Activated CD8-positive, alpha-beta memory T cell treated with anti-CD3 and anti-CD28 coated beads, Interleukin-2, amount 50 U/mL, for 1 hour (primary cell): ENCODE results near the gene COG6.
A peak's percentile ranks its signal among the peaks of the same experiment; 100 is the strongest.

ENCODE experiments used
- DNase-seq: peaks from one replicate; pipeline ENCODE4 v3.0.0-alpha.2; 2020; ENCODE audit errors: extremely low read depth

Gene COG6

DNA sequence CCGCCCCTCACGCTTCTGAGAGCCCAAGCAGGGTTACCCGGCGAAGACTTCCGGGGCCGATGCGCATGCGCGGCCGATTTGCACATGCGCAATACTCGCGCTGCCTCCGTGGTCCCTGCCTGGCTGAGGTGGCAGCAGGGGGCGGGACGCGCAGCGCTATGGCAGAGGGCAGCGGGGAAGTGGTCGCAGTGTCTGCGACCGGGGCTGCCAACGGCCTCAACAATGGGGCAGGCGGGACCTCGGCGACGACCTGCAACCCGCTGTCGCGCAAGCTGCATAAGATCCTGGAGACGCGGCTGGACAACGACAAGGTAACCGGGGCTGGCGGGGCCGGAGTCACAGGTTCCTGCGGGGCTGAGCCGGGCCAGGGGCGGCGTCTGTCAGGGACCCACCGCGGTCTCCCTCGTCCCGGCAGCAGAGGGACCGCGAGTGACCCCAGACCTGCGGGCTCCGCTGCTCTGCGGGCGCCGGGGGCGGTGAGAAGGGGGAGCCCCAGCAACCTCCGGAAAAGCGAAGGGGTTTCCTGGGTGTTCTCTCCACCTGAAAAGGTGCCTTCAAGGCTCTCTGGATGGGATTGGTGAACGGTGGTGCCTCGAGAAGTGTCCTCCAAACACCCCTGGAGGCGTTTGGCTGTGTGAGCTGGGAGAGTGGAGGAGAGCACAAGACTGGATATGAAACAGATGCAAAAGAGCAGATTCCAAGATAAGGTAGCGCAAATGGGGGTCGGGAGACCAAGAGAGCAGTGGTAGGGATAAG, at the start of gene COG6:
TSS of gene COG6 (plus strand) at position 94 of the 756 bp plus-strand sequence. CDS start at position 159, 65 bp downstream.
- DNase-seq: peak; percentile 71

DNA sequence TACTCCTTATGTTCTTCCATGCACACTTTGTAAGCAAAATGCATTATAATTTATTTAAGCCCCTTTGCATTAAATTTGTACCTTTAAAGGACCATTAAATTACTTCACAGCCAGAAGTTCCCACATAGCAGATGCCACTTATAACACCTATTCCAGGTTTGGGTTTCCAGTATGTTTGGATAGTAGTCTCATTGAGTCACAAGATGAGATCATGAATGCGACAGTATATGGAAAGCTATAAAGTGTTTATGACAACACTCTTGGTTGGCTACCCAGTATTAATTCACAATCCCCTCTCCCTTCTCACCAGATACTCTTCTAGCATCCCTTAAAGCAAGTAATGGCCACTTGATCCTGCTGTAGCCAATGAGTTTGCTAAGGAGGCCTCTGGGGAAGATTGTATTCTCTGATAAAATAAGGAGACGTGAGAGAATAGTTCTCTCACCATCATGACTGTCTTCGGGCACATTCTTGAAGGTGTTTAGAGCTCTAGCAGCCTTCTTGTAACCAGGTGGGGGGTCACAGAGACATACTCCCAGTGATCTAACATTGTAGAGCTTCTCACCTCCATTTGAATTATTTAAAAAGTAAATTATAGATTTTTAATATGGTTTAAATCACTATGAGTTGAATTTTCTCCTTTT, 49.7 kb upstream of the COG6 start:
- DNase-seq: no peak

DNA sequence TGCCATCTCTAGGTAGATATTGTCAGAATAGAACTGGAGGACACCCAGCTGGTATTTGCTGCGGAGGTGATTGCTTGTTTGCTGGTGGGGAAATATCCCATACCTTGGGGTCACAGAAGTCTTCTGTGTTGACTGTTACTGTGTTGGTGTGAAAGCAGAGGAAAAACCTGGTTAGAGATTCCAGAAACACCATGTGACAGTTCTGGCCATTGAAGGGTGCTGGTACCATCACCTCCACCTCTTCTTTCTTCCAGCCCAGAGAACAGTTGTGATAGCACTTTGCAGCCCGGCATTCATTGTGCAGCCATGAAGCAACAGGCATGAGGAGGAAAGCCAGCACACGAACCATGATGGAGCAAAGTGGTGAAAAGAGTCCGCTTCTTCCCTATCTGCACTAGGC, 47.6 kb upstream of the COG6 start:
- no peak for DNase-seq

DNA sequence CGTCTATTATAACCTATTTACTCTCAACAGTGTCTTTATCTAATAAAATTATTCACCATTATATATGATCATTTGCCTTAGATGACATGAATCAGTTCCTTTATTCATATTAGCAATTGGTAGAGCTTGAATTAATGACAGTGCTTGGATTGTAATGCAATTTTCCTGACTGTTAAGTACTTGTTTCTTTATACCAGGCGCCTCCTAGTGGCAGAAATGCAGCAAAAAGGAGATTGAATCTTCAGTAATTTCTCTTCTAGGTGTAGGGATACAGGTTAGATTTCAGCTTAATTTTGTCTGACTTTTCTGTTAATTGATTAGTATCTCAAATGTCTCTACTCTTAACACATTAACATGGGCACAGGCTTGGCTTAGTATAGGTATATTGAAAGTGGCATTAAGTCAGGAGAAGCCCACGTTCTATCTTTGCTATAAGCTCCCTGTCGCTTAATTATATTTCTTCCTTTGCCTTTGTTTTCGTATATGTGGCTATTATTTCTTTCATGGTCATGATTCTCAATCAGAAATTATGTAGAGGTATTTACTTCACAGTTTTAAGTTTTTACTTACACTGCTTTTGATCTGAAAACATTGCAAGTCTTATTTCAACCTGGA, 43.3 kb upstream of the COG6 start:
- DNase-seq: no peak

DNA sequence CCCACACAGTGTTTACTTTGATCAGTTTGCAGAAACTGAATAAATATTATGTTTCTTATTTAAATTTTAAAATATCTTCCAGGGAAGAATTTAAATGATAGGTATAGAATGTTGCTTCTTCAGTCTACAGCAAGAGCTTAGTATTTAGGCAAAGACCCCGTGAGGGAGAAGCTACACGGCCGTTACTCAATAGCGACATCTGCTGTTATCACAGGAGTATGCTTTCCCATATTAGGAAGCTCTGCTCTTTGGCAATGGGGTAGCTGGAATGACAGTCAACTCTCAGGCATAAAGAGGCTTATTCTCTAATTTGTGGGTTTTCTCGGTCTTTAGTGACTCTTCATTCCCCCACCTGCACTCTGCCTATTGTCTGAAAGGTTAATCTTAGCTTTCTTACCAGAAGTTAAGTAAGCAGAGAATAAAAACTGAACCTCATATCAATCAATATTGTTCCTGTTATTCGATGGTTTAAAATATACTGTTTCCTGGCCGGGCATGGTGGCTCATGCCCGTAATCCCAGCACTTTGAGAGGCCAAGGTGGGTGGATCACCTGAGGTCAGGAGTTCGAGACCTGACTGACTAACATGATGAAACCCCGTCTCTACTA, 39.3 kb upstream of the COG6 start:
- DNase-seq: peak; percentile 9

DNA sequence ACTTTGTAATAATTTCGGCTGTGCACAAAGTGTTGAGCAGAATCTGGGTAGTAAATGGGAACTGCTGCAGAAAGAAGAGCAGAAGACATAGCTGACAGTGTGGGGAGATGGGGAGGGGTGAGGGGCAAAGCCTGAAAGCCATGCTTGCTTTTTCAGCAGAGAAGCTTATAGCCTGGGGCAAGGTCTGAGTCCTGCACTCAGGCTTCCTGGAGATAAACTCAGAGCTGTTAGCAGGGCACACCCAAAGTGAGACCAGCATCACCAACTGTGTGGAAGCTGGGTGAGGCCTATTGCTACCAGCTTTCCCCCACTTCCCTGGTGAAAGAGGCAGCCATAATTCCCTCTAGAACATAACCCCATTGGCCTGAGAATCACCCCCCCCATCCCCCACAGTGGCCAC, 36.9 kb upstream of the COG6 start:
- DNase-seq: no peak

DNA sequence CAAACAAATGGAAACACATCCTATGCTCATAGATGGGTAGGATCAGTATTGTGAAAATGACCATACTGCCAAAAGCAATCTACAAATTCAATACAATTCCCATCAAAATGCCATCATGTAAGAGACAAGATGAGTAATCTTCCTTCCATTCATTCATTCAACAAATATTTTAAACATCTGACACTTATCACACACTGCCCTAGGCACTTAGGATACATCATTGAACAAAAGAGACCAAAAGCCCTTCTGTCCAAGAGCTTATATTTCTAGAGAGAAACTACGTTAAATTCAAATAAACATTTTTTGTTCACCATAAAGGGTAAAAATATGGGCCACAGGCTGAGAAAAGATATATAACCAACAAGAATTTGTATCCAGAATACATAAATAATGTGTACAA, 32.0 kb upstream of the COG6 start:
- no peak for DNase-seq

DNA sequence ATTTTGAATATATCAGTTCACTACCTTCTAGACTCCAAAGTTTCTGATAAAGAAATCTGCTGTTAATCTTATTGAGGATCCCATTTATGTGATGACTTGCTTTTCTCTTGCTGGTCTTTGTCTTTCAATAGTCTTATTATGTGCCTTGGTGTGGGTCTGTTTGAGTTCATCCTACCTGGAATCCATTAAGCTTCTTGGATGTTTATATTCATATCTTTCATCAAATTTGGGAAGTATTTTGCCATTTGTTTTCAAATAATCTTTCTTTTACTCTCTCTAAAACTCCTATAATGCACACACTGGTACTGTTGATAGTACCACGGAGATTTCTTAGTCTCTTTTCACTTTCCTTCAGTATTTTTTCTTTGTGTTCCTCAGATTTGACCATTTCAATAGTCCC, 24.2 kb upstream of the COG6 start:
- DNase-seq: no peak

DNA sequence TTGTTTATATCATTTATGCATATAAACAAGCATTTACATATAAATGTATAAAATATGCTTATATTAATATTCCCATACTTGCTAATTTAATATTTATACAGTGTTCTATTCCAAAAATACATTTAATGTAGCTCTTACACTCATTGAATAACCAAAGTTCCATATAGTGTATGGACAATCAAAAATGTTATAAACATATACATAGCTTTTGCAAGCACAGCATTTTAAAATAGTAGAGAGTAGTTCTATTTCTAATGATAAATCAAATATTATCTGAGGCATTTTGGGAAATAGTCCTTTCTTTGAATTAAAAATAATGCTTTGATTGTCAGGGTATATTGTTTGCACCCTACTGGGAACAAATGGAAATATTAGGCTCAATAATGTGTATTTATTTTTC, 22.5 kb upstream of the COG6 start:
- DNase-seq: no peak

DNA sequence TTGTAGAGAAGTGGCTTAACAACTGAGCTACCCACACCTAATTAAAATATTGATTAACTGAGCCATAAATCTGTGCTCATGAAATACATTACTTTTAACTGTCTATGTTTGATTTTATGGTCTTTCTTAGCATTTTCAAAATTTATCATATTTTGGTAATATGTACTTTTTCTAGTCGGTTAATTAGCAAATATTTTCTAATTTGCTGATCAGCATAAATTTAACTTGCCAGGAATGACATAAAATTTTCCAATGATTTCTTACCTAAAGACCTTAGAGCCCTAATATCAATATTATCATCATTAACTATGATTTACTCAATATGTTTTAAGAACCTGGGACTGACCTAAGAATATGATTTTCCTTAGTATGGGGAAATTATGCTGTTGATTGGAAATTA, 19.9 kb upstream of the COG6 start:
- DNase-seq: no peak

DNA sequence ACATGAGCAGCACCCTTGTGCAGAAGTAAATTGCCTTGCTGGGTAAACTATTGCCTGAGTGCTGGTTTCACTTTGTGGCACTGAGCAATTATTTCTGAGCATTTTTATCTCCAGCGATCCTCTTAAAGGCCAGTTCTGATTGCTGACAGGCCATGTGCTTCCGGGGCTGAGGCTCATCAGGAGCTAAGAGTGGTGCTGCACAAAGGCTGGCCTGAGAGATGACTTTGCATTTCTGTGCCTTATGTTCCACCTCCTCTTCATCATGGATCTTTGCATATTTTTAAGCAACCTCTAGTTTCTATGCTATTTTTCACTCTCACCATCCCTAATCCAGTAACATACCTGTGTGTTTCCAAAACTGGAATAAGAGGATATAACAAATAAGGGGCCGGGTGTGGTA, 17.6 kb upstream of the COG6 start:
- DNase-seq: no peak

DNA sequence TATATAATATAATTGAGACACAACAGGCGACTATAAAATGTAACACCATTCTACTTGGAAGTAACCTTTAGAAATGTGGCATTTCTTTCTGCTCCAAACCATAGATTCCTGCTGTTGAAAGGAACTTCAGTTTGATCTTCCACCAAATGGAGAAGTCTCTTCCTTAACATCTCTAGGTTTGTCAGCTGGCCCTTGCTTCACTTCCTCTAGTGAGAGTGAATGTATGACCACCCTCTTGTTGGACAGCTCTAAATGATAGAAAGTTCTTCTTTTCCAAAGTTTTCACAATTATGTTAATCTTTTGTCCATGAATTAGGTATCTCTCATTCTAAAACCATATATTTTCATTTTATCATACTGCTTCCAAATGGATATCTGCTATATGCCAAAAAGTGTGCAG, 13.8 kb upstream of the COG6 start:
- no peak for DNase-seq

DNA sequence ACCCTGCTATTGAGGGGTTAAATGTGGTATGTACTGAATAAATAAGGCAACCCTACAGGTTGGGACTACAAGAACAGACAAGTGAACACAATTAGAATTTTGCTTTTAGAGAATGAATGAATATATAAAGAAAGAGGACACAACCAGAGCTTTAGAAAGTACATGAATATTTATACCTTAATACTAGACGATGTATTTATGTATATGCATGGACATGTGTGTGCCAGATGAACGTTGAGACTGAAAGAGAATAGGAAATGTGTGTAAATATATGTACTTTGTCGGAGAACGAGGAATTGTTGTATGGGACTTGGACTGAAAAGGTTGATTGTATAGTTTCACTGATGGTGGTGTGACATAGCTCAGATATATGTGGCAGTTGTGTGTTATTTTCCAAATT, 9.3 kb upstream of the COG6 start:
- no peak for DNase-seq

DNA sequence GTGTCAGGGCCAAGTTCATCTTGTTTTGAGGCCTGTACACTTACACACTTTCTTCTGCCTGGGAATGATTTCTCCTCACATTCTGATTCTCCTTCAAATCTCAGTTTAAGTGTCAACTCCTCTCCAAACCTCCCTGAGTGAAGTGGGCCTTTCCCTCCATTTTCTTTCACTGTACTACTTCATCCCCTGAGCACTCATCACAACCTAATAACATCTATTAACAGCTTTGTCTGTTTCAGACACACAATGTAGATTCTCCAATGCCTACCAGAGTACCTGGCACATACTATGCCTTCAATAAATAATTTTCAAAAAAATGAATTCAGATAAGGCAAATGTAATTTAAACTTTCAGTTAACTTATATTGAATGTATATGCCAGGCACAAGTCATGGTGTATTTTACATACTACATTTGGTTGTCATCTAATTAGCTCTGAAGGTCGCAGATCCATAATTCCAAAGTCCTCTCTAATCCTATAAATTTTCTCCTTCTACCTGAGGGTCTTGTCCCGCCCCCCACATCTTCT, 357 bp upstream of the COG6 start:
- DNase-seq: no peak

DNA sequence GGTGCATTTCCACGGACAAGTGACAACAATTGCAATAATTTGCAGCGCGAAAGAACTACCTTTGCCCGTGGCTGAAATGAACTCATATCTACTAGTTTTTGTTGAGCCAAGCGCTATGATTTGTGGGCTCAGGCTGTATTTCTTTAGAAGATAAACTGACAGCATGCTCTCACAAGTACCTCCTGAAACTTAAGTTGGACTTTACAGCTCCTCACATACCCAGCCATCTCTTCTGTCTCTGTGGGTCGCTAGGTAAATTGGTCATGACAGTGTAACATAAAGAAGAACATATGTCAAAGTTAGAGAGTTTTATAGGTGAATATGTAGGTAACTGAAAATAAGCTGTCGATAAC, 839 bp downstream of the COG6 start:
- no peak for DNase-seq

DNA sequence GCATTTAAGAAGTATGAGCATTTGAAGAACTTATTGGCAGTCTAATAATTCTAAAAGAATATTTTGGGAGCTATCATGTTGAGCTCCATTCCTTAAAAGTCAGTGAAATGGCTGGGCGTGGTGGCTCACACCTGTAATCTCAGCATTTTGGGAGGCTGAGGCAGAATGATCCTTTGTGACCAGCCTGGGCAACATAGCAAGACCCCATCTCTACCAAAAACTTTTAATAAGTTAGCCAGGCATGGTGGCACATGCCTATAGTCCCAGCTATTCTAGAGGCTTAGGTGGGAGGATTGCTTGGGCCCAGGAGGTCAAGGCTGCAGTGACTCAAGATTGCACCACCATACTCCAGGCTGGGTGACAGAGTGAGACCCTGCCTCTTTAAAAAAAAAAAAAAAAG, 8.0 kb downstream of the COG6 start:
- DNase-seq: no peak

DNA sequence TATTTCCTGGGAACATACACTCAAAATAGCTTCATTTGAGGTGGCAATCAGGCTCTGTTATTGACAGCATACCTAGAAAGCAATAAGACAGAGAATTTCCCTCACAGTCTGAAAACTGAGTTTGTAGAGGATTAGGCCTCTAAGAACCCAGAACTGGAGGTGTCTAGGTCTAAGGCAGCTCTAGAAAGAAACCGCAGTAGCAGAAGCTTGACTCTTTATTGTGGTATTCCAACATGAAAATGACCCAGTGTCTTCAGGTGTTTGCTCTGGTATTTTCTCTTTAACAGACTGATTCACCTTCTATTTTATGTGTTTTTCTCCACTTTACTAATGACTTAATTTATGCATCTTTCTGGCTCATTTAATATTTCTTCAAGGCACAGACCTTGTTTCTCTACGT, 8.5 kb downstream of the COG6 start:
- no peak for DNase-seq

DNA sequence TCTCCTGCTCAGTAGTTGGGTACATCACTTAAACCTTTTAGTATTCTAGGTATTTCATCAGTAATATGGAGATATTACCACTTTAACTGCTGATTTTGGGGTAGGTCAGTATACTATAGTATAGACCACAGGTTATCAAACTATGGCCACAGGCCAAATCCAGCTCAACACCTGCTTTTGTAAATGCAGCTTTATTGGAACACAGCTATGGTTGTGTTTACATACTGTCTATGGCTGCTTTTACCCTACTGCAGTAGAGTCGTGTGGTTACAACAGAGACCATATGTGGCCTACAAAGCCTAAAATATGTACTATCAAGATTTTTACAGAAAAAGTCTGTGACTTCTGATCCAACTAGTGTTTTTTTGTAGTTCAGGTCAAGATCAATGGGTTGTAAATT, 10.3 kb downstream of the COG6 start:
- no peak for DNase-seq

DNA sequence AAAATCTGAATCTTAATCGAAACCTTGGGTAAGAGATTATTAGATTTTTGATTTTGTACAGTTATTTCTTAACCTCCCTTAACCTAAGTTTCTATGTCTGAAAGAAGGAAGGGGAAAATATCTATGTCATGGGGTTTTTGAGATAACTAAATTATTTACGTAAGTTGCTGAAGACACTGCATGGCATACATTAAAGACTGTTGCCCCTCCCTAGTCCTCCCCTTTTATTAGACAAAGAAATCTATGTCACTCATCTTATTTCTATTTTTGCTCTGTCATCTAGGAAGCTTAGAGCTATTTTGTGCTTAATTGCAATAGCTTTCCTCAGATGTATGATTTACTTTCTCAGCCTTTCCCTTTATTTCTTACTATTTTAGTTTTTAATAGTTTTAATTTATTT, 15.0 kb downstream of the COG6 start:
- DNase-seq: no peak

DNA sequence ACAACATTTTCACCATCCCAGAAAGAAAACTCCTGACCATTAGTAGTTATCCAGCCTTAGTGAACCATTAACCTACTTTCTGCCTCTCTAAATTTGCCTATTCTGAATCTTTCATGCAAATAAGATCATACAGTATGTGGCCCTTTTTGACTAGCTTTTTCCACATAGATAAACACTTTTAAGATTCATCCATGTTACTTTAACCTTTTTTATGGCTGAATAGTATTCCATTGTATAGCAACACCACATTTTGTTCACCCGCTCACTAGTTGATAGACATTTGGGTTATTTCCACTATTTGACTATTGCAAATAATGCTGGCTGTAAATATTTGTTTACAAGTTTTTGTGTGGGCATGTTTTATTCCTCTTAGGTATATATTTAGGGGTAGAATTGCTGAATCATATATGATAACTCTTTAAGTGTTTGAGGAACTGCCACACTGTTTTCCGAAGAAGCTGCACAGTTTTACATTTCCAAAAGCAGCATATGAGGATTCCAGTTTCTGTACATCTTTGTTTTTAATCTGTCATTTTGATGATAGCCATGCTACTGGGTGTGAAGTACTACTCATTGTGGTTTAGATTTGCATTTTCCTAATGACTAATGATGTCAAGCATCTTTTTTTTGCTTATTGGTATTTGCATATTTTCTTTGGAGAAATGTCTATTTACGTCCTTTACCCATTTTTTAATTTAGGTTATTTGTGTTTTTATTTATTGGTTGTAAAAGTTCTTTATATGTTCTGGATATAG, 17.1 kb downstream of the COG6 start:
- no peak for DNase-seq

DNA sequence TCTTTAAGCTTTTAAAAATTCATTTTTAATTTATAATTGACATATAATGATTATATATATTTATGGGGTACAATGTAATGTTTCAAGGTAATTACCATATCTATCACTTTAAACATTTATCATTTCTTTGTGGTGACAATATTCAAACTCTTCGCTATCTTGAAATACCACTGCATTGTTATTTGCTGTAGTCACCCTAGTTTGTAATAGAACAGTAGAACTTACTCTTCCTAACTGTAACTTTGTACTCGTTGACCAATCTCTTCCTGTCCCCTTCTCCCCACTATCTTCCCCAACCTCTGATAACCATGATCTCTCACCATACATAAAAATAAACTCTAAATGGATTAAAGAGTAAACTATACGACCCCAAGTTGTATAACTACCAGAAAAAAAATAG, 20.4 kb downstream of the COG6 start:
- no peak for DNase-seq

DNA sequence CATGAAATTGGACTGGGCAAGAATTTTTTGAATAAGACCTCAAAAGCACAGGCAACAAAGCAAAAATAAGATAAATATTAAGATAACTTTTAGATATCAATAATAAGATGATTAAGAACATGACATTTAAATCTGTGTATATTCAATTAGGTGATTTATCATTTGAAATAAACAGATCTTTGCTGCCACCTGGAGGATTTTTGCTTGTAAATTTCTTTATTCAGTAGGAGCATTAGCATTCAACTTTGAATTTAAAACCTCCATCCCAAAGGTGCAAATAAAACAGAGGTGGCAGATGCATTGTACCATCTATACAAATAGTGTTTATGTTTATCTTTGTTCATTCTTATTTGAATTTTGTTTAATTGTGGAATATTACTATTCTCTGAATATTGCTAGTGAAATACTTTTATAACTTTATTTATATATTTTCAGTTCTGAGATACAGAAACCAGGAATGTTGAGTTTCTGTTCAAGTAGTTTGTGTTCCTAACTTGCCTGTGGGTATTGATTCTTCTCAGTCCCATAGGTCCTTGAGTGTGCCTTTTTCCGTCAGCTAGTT, 20.9 kb downstream of the COG6 start:
- DNase-seq: no peak
